ENCODE results near the gene LRRC8D. TPM values are rescaled to one million over a fixed set of nuclear protein-coding genes. Genes with fewer than 3 reads are reported as not detected.
A peak's percentile ranks its signal among the peaks of the same experiment; 100 is the strongest.

LRRC8D gene
- total and polyA plus RNA-seq, 9 of the 15 experiments (the other 6 are each of a cell fraction or from before 2014, with no cell fraction given), result 3.4 to 53.9 (median 15.9) TPM

DNA sequence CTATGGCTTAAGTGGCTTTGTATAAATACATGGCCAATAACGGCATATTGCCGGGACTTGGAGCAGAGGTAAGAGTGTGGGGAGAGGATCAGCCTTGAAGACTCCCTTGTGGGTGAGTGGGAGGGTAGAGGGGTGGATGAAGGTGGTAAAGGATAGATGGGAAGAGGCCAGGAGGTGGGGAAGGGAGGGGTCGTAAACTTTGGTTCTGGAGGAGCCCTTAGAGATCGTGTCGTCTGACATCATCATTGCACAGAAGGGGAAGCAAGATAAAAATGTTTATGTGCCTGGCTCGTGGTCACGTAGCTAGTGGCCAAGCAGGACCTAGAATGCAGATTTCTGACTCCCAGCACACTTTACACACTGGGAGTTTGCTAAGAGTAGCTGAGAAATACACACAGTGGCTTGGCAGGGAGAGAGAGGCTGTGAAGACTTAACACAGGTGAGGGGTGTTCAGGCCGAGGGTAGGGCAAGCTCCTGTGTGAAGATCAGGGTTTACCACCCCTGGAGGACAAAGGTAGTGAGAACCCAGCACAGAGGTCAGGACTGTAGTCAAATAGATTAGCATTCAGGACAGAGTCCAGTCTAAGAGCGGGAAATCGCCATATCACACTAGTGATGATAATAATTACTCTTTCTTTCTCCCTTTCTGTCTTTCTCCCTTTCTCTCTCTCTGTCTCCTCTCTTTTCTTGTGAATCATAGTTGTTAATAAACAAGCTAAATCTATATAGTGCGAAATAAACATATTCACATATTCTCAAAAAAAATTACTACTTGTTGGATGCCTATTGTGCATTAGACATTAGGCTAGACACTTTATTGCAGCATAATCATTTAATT lies 75.5 kb downstream of the LRRC8D start (continued):
- TF ChIP-seq, protein P1, sequence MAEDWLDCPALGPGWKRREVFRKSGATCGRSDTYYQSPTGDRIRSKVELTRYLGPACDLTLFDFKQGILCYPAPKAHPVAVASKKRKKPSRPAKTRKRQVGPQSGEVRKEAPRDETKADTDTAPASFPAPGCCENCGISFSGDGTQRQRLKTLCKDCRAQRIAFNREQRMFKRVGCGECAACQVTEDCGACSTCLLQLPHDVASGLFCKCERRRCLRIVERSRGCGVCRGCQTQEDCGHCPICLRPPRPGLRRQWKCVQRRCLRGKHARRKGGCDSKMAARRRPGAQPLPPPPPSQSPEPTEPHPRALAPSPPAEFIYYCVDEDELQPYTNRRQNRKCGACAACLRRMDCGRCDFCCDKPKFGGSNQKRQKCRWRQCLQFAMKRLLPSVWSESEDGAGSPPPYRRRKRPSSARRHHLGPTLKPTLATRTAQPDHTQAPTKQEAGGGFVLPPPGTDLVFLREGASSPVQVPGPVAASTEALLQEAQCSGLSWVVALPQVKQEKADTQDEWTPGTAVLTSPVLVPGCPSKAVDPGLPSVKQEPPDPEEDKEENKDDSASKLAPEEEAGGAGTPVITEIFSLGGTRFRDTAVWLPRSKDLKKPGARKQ (CRISPR knock-in tag; IDR thresholded peaks at IDR 0.05), result no peak
- TF ChIP-seq TAF9B (IDR thresholded peaks at IDR 0.05; ENCODE audit: partially characterized antibody) (peak; percentile 44), PCBP1 (IDR thresholded peaks at IDR 0.05; ENCODE audit: low read depth, low read length, poor library complexity, severe bottlenecking) (no peak), NR2C2 (CRISPR knock-in tag; IDR thresholded peaks at IDR 0.05) (0 out of 2 replicates have a peak, but pooled peaks have one; percentile 32), NR2C2 (tag; IDR thresholded peaks at IDR 0.05) (peak; percentile 83), BRCA1 (IDR thresholded peaks at IDR 0.05) (no peak), BRCA1 (CRISPR knock-in tag; IDR thresholded peaks at IDR 0.05) (no peak), ZNF384 (IDR thresholded peaks at IDR 0.05; ENCODE audit: low read depth, low read length) (no peak), GTF2E2 (tag; IDR thresholded peaks at IDR 0.05) (no peak), NELFE (IDR thresholded peaks at IDR 0.05; ENCODE audit: insufficient read depth, insufficient read length) (no peak), ZFP1 (CRISPR knock-in tag; IDR thresholded peaks at IDR 0.05) (no peak), ZNF444 (CRISPR knock-in tag; IDR thresholded peaks at IDR 0.05) (no peak), ILF3 (IDR thresholded peaks at IDR 0.05; ENCODE audit: borderline replicate concordance) (no peak), EHMT2 (IDR thresholded peaks at IDR 0.05) (peak; percentile 85), RFX7 (CRISPR knock-in tag; IDR thresholded peaks at IDR 0.05) (no peak), PRPF4 (IDR thresholded peaks at IDR 0.05; ENCODE audit: insufficient read depth, low read depth, low read length, poor library complexity, severe bottlenecking) (no peak), TRIM24 (IDR thresholded peaks at IDR 0.05) (peak; percentile 79 to 82)
- TF ChIP-seq, protein P2, sequence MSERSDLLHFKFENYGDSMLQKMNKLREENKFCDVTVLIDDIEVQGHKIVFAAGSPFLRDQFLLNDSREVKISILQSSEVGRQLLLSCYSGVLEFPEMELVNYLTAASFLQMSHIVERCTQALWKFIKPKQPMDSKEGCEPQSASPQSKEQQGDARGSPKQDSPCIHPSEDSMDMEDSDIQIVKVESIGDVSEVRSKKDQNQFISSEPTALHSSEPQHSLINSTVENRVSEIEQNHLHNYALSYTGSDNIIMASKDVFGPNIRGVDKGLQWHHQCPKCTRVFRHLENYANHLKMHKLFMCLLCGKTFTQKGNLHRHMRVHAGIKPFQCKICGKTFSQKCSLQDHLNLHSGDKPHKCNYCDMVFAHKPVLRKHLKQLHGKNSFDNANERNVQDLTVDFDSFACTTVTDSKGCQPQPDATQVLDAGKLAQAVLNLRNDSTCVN (CRISPR knock-in tag; IDR thresholded peaks at IDR 0.05), result peak; percentile 64; the same call in 1 of the 2 replicates
- TF ChIP-seq, protein P3, sequence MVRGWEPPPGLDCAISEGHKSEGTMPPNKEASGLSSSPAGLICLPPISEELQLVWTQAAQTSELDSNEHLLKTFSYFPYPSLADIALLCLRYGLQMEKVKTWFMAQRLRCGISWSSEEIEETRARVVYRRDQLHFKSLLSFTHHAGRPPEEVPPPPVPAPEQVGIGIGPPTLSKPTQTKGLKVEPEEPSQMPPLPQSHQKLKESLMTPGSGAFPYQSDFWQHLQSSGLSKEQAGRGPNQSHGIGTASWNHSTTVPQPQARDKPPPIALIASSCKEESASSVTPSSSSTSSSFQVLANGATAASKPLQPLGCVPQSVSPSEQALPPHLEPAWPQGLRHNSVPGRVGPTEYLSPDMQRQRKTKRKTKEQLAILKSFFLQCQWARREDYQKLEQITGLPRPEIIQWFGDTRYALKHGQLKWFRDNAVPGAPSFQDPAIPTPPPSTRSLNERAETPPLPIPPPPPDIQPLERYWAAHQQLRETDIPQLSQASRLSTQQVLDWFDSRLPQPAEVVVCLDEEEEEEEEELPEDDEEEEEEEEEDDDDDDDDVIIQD (CRISPR knock-in tag; IDR thresholded peaks at IDR 0.05), result no peak
- TF ChIP-seq, protein P4, sequence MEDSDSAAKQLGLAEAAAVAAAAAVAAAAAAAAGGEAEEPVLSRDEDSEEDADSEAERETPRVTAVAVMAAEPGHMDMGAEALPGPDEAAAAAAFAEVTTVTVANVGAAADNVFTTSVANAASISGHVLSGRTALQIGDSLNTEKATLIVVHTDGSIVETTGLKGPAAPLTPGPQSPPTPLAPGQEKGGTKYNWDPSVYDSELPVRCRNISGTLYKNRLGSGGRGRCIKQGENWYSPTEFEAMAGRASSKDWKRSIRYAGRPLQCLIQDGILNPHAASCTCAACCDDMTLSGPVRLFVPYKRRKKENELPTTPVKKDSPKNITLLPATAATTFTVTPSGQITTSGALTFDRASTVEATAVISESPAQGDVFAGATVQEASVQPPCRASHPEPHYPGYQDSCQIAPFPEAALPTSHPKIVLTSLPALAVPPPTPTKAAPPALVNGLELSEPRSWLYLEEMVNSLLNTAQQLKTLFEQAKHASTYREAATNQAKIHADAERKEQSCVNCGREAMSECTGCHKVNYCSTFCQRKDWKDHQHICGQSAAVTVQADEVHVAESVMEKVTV (CRISPR knock-in tag; IDR thresholded peaks at IDR 0.05), result no peak
